H1 (cell line): ENCODE measurements around the gene GPR161. TPM values are rescaled to one million over a fixed set of nuclear protein-coding genes. Genes with fewer than 3 reads are reported as not detected.

Source experiments
- CTCF ChIA-PET: fragments of 300-600 bp; sonication (Branson Sonifier 250); formaldehyde crosslinking; loops from one replicate; lab custom pipeline; 2021; ENCODE audit not compliant: partially characterized antibody; lab: Charles Lee
- POLR2A ChIA-PET: fragments of 300-600 bp; sonication (Branson Sonifier 250); formaldehyde crosslinking; loops from one replicate; lab custom pipeline; 2021; ENCODE audit warnings: inconsistent platforms; ENCODE audit not compliant: partially characterized antibody; lab: Charles Lee
- DNase-seq, 2 experiments: peaks; one replicate each; pipeline versions ENCODE4 v3.0.0 to v3.0.0-alpha.2; 2010 to 2022; ENCODE audit warnings: low spot score in 2 of 2, low read depth in 1 of 2, mixed read lengths in 1 of 2
- FAIRE-seq: peaks from 2 replicates; lab custom pipeline; 2011; peaks lifted over from hg19 to GRCh38; lab: Jason Lieb, UNC
- H2AFZ ChIP-seq: 2 replicates; pipeline ENCODE4 v1.8.1; 2012; ENCODE audit warnings: low read length, inconsistent platforms
- H2AK5ac ChIP-seq: 2 replicates; pipeline ENCODE4 v1.6.1; 2013; ENCODE audit warnings: low read depth, low read length
- H2BK120ac ChIP-seq: replicated peaks from 2 replicates; pipeline ENCODE3; 2013; ENCODE audit warnings: low read depth, low read length, inconsistent platforms
- H2BK12ac ChIP-seq: 2 replicates; pipeline ENCODE4 v1.6.1; 2013; ENCODE audit warnings: low read depth, low read length
- H2BK15ac ChIP-seq: 2 replicates; pipeline ENCODE4 v1.6.1; 2013; ENCODE audit warnings: low read length
- H2BK20ac ChIP-seq: 2 replicates; pipeline ENCODE4 v1.6.1; 2013; ENCODE audit warnings: low read length
- H2BK5ac ChIP-seq: 2 replicates; pipeline ENCODE4 v1.6.1; 2013; ENCODE audit warnings: low read depth, low read length
- H3K14ac ChIP-seq: 2 replicates; pipeline ENCODE4 v1.6.1; 2013; ENCODE audit warnings: inconsistent platforms; ENCODE audit not compliant: insufficient read length
- H3K18ac ChIP-seq: 2 replicates; pipeline ENCODE4 v1.6.1; 2013; ENCODE audit warnings: low read length; ENCODE audit errors: extremely low read depth
- H3K23ac ChIP-seq: 2 replicates; pipeline ENCODE4 v1.6.1; 2013; ENCODE audit warnings: inconsistent platforms; ENCODE audit not compliant: insufficient read length
- H3K23me2 ChIP-seq: 2 replicates; pipeline ENCODE4 v1.6.1; 2013; ENCODE audit warnings: low read depth, low read length
- H3K27ac ChIP-seq: 2 replicates; pipeline ENCODE4 v1.6.1; 2011; ENCODE audit warnings: low read depth, low read length, inconsistent platforms
- H3K27me3 ChIP-seq, 4 experiments: replicated peaks in 1 of 4; 1 replicate in 1 of 4; 2 replicates in 3 of 4; pipeline versions ENCODE4 v1.6.1 to v1.8.1; 2011 to 2013; ENCODE audit warnings: low read length in 3 of 4, mild to moderate bottlenecking in 3 of 4, inconsistent platforms in 2 of 4, mixed read lengths in 2 of 4, moderate library complexity in 1 of 4; ENCODE audit not compliant: control insufficient read depth in 3 of 4, insufficient read depth in 3 of 4; ENCODE audit errors: extremely low read depth in 1 of 4
- H3K36me3 ChIP-seq, 4 experiments: 2 replicates each; pipeline versions ENCODE4 v1.6.1 to v1.8.1; 2011 to 2013; ENCODE audit warnings: mild to moderate bottlenecking in 4 of 4, low read length in 3 of 4, moderate library complexity in 2 of 4, control low read depth in 1 of 4, inconsistent platforms in 1 of 4; ENCODE audit not compliant: insufficient read depth in 4 of 4, control insufficient read depth in 2 of 4
- H3K4ac ChIP-seq: replicated peaks from 2 replicates; pipeline ENCODE3; 2013; ENCODE audit warnings: low read length, low read depth, mixed read lengths, inconsistent platforms; ENCODE audit not compliant: insufficient read length
- H3K4me1 ChIP-seq, 4 experiments: replicated peaks in 1 of 4; 1 replicate in 1 of 4; 2 replicates in 3 of 4; pipeline versions ENCODE4 v1.6.1 to v1.8.1; 2011 to 2013; ENCODE audit warnings: low read length in 3 of 4, inconsistent platforms in 2 of 4, mixed read lengths in 1 of 4; ENCODE audit not compliant: insufficient read depth in 4 of 4, control insufficient read depth in 3 of 4
- H3K4me2 ChIP-seq, 2 experiments: 2 replicates each; pipeline versions ENCODE4 v1.6.1 to v1.8.1; 2011 to 2013; ENCODE audit warnings: low read depth in 2 of 2, low read length in 2 of 2, control low read depth in 1 of 2, inconsistent platforms in 1 of 2, mild to moderate bottlenecking in 1 of 2; ENCODE audit not compliant: insufficient read depth in 1 of 2
- H3K4me3 ChIP-seq, 4 experiments: fragments of 200-600, 300-600 bp in 1 of 4; sonication (generic), shearing (Covaris generic), sonication (Bioruptor Twin) in 1 of 4; 2 replicates each; pipeline versions ENCODE4 v1.5.1 to v1.8.1; 2011 to 2016; ENCODE audit warnings: low read length in 4 of 4, low read depth in 3 of 4, control low read depth in 2 of 4, inconsistent platforms in 2 of 4, mild to moderate bottlenecking in 2 of 4, mixed read lengths in 1 of 4, moderate library complexity in 1 of 4; ENCODE audit not compliant: insufficient read depth in 2 of 4; ENCODE audit errors: extremely low read depth in 1 of 4
- H3K56ac ChIP-seq: replicated peaks from 2 replicates; pipeline ENCODE3; 2013; ENCODE audit warnings: low read depth, mild to moderate bottlenecking, mixed read lengths, low read length, inconsistent platforms; ENCODE audit not compliant: insufficient read length
- H3K79me1 ChIP-seq: 2 replicates; pipeline ENCODE4 v1.6.1; 2013; ENCODE audit warnings: low read depth, low read length, control low read depth
- H3K79me2 ChIP-seq, 2 experiments: 2 replicates each; pipeline versions ENCODE4 v1.6.1 to v1.8.1; 2012 to 2013; ENCODE audit warnings: low read length in 2 of 2, mild to moderate bottlenecking in 2 of 2, inconsistent platforms in 1 of 2; ENCODE audit not compliant: insufficient read depth in 2 of 2, control insufficient read depth in 1 of 2
- H3K9ac ChIP-seq, 4 experiments: replicated peaks in 1 of 4; 1 replicate in 1 of 4; 2 replicates in 3 of 4; pipeline versions ENCODE4 v1.6.1 to v1.8.1; 2011 to 2013; ENCODE audit warnings: low read depth in 3 of 4, low read length in 3 of 4, control low read depth in 2 of 4, mild to moderate bottlenecking in 2 of 4, moderate library complexity in 2 of 4, inconsistent platforms in 1 of 4; ENCODE audit errors: extremely low read depth in 1 of 4
- H3K9me3 ChIP-seq, 2 experiments: 2 replicates each; pipeline versions ENCODE4 v1.6.1 to v1.8.1; 2012 to 2013; ENCODE audit warnings: mild to moderate bottlenecking in 2 of 2, moderate library complexity in 2 of 2, control low read depth in 1 of 2, inconsistent platforms in 1 of 2, low read depth in 1 of 2, low read length in 1 of 2, mixed read lengths in 1 of 2; ENCODE audit not compliant: insufficient read depth in 2 of 2
- H4K20me1 ChIP-seq, 2 experiments: replicated peaks in 1 of 2; 2 replicates each; pipeline versions ENCODE3 to v1.8.1; 2011 to 2013; ENCODE audit warnings: inconsistent platforms in 2 of 2, low read length in 2 of 2, mild to moderate bottlenecking in 1 of 2; ENCODE audit not compliant: insufficient read depth in 2 of 2, control insufficient read depth in 1 of 2
- H4K5ac ChIP-seq: 2 replicates; pipeline ENCODE4 v1.6.1; 2013; ENCODE audit warnings: low read length, low read depth, mixed read lengths, inconsistent platforms; ENCODE audit not compliant: insufficient read length
- H4K8ac ChIP-seq: 2 replicates; pipeline ENCODE4 v1.8.0; 2013; ENCODE audit warnings: mild to moderate bottlenecking, moderate library complexity, low read length, inconsistent platforms; ENCODE audit not compliant: insufficient read depth; ENCODE audit errors: extremely low read depth
- H4K91ac ChIP-seq: replicated peaks from 2 replicates; pipeline ENCODE3; 2013; ENCODE audit warnings: low read length, mixed read lengths, inconsistent platforms; ENCODE audit not compliant: insufficient read length
- ATF2 ChIP-seq: IDR thresholded peaks from 2 replicates; pipeline ENCODE4 v1.6.1; 2012; ENCODE audit warnings: low read length, inconsistent platforms
- CBX8 ChIP-seq: fragments of 300-800, 300-1000 bp; sonication (generic); IDR thresholded peaks from 2 replicates; pipeline ENCODE4 v1.7.1; 2016; ENCODE audit warnings: low read depth, low read length, borderline replicate concordance
- CHD1 ChIP-seq: IDR thresholded peaks from 2 replicates; pipeline ENCODE4 v1.6.1; 2012; ENCODE audit warnings: low read depth, low read length, improper control_type of control experiment
- CTCF ChIP-seq, 3 experiments: IDR thresholded peaks; 1 replicate in 2 of 3; 2 replicates in 1 of 3; pipeline versions ENCODE4 v1.5.1 to v1.6.1; 2011; ENCODE audit warnings: low read length in 3 of 3, mild to moderate bottlenecking in 3 of 3, inconsistent platforms in 2 of 3, low read depth in 1 of 3, moderate library complexity in 1 of 3; ENCODE audit not compliant: insufficient read depth in 1 of 3; ENCODE audit errors: control extremely low read depth in 1 of 3
- JUN ChIP-seq: IDR thresholded peaks from 2 replicates; pipeline ENCODE4 v1.6.1; 2011; ENCODE audit warnings: low read depth, mild to moderate bottlenecking, improper control_type of control experiment, low read length
- PHF8 ChIP-seq: fragments of 200-600 bp; sonication (generic); conservative IDR thresholded peaks from 2 replicates; pipeline ENCODE4 v1.7.1; 2012; ENCODE audit warnings: low read depth, mild to moderate bottlenecking, inconsistent platforms, low read length, moderate library complexity
- RXRA ChIP-seq: IDR thresholded peaks from 2 replicates; pipeline ENCODE4 v1.6.1; 2011; ENCODE audit warnings: low read depth, mild to moderate bottlenecking, low read length, moderate library complexity; ENCODE audit not compliant: insufficient read depth
- SP1 ChIP-seq: IDR thresholded peaks from 2 replicates; pipeline ENCODE4 v1.6.1; 2011; ENCODE audit warnings: low read depth, low read length
- SP2 ChIP-seq: IDR thresholded peaks from 2 replicates; pipeline ENCODE4 v1.6.1; 2012; ENCODE audit warnings: mild to moderate bottlenecking, low read length, inconsistent platforms
- SRF ChIP-seq: IDR thresholded peaks from 2 replicates; pipeline ENCODE4 v1.6.1; 2011; ENCODE audit warnings: mild to moderate bottlenecking, low read depth, low read length, moderate library complexity
- ZNF274 ChIP-seq: IDR thresholded peaks from 2 replicates; pipeline ENCODE4 v1.7.0; 2012; ENCODE audit warnings: low read length, borderline replicate concordance; ENCODE audit errors: extremely low read depth
- polyA plus RNA-seq, 7 experiments: library from polyadenylated mRNA; depleted of rRNA in 3 of 7; stranded (reverse) in 5 of 7; unstranded in 2 of 7; fragments of >200 nt in 5 of 7; fragments of 200-250 nt in 2 of 7; gene quantifications; 1 replicate in 5 of 7; 2 replicates in 1 of 7; 4 replicates in 1 of 7; pipeline versions ENCODE4 v1.2.1 to v1.2.3, GENCODE V29; 2011 to 2013; ENCODE audit warnings: missing spikeins in 2 of 7, mixed read lengths in 2 of 7
- total RNA-seq: library from RNA; stranded (reverse); fragmentation: NEBNext Ultra II Directional; extraction: Animal tissue kit (Norgen Biotek cat#: 25700); gene quantifications from 2 replicates; pipeline ENCODE4 v1.2.1, GENCODE V29; 2021

Gene GPR161
- total and polyA plus RNA-seq, 2 of the 8 experiments (the other 6 are each of a cell fraction or from before 2014, with no cell fraction given): 13.7 to 16.8 TPM

DNA sequence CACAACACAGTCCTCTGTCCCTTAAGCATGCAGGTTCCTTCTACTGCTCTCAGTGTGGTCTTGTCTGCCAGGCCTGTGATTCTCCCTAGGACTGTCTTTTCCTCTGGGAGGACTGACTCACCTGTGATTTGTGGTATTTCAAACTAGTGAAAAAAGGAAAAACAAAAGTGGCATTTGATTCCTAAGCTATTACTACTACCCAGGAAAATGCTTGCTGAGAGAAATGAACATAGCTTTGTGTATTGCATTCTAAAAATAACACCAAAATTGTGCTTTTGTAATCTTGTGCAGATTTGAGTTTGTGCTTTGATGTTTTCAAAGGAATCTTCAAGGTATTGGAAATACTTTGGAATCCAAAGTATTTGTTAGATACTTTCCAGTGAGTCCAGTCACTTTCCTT, 57.0 kb downstream of the GPR161 start:
- 0 out of 7 replicates have a peak, but pooled peaks cover 0 to 2% (median 0%) of the 10 kb centered on the region in 4 experiments for H3K4me1 ChIP-seq
- no peaks in the 10 kb centered on the region for H3K27me3 ChIP-seq
- H3K79me2 ChIP-seq: no peaks in the 10 kb centered on the region
- H3K9me3 ChIP-seq: no peaks in the 10 kb centered on the region
- H3K27ac ChIP-seq: no peak overlapping the region
- no peak overlapping the region for H4K8ac ChIP-seq
- no peak overlapping the region for H2BK15ac ChIP-seq
- H3K4me3 ChIP-seq: no peak overlapping the region
- no peaks in the 10 kb centered on the region for H3K23me2 ChIP-seq
- no peak for TF ChIP-seq SP1
- TF ChIP-seq ZNF274: no peak
- no peak for TF ChIP-seq CTCF (IDR thresholded peaks at IDR 0.05; ENCODE audit: control extremely low read depth in 1 of 3, insufficient read depth in 1 of 3, low read depth in 1 of 3, low read length in 3 of 3)
- TF ChIP-seq SP2: no peak
- no peak for TF ChIP-seq JUN
- no peak for TF ChIP-seq CBX8
- no peak for TF ChIP-seq PHF8
- no peak for TF ChIP-seq CHD1
- no peak for TF ChIP-seq ATF2
- no peak for TF ChIP-seq RXRA
- TF ChIP-seq SRF: no peak
- no peak overlapping the region for H2BK5ac ChIP-seq
- no peak overlapping the region for H3K14ac ChIP-seq
- no peaks in the 10 kb centered on the region for H4K20me1 ChIP-seq
- no peak overlapping the region for H3K18ac ChIP-seq
- H2BK20ac ChIP-seq: no peak overlapping the region
- H3K36me3 ChIP-seq: peaks cover 0 to 14% (median 2%) of the 10 kb centered on the region in 4 experiments; a peak in 4 of 8 replicates
- ChIA-PET CTCF (interaction anchor here (0.9 to 8.0 kb wide), 3 partner anchors 13 to 155 kb away, joined by 3 to 75 read pairs (median 3); no protein-coding TSS in a partner anchor), POLR2A (interaction anchor here (1.0 to 1.5 kb wide), 2 partner anchors 8 to 175 kb away, joined by 3 to 4 read pairs; no protein-coding TSS in a partner anchor)
- no peak overlapping the region for H2AFZ ChIP-seq
- no peak overlapping the region for H3K9ac ChIP-seq
- H4K5ac ChIP-seq: no peak overlapping the region
- no peak for FAIRE-seq
- no peak overlapping the region for H3K4me2 ChIP-seq
- H2BK120ac ChIP-seq: no peak overlapping the region
- H2AK5ac ChIP-seq: no peak overlapping the region
- no peak overlapping the region for H3K4ac ChIP-seq
- DNase-seq: no peak
- H2BK12ac ChIP-seq: no peak overlapping the region
- H3K79me1 ChIP-seq: no peaks in the 10 kb centered on the region
- no peak overlapping the region for H3K23ac ChIP-seq
- H3K56ac ChIP-seq: no peak overlapping the region
- H4K91ac ChIP-seq: no peak overlapping the region
